Upper lobe of left lung (tissue), 6 donors: ENCODE results near the gene DHRS1. TPM values are rescaled to one million over a fixed set of nuclear protein-coding genes. Genes with fewer than 3 reads are reported as not detected.

Experiments used
- ATAC-seq, 2 donors: fragments of 200-7000 bp; cut with Tn5 transposase; one replicate each; pipeline ENCODE4 v1.9.1; 2022; ENCODE audit warnings: mild to moderate bottlenecking in 2 of 2, moderate library complexity in 2 of 2; ENCODE audit not compliant: low FRiP score in 2 of 2
- DNase-seq, 2 donors: peaks; one replicate each; pipeline ENCODE4 v3.0.0-alpha.2; 2019 to 2020
- H3K27ac ChIP-seq, 4 donors: fragments of 200-600 bp; sonication (generic); one replicate each; pipeline ENCODE4 v1.5.1; 2016 to 2019
- H3K27me3 ChIP-seq, 4 donors: fragments of 200-600 bp; sonication (generic); one replicate each; pipeline ENCODE4 v1.5.1; 2017 to 2019
- H3K36me3 ChIP-seq, 4 donors: fragments of 200-600 bp; sonication (generic); one replicate each; pipeline ENCODE4 v1.5.1; 2016 to 2019
- H3K4me1 ChIP-seq, 4 donors: fragments of 200-600 bp; sonication (generic); one replicate each; pipeline ENCODE4 v1.5.1; 2018 to 2019
- H3K4me3 ChIP-seq, 4 donors: fragments of 200-600 bp; sonication (generic); one replicate each; pipeline ENCODE4 v1.5.1; 2017 to 2019; ENCODE audit warnings: mild to moderate bottlenecking in 2 of 4, moderate library complexity in 1 of 4
- H3K9me3 ChIP-seq, 4 donors: fragments of 200-600 bp; sonication (generic); one replicate each; pipeline ENCODE4 v1.5.1; 2018 to 2019
- EP300 ChIP-seq, 4 donors: sonication (generic); formaldehyde crosslinking; IDR thresholded peaks; one replicate each; pipeline ENCODE4 v1.5.1; 2017; ENCODE audit warnings: antibody characterized with exemption in 4 of 4, control low read depth in 2 of 4
- POLR2A ChIP-seq, 4 donors: fragments of 450-650 bp; IDR thresholded peaks; one replicate each; pipeline ENCODE4 v1.5.1; 2016 to 2017; ENCODE audit warnings: antibody characterized with exemption in 4 of 4, mild to moderate bottlenecking in 2 of 4
- POLR2AphosphoS5 ChIP-seq, 2 donors: sonication (generic); formaldehyde crosslinking; IDR thresholded peaks; one replicate each; pipeline ENCODE4 v1.5.1; 2017; ENCODE audit warnings: antibody characterized with exemption in 2 of 2
- WGBS, 2 donors: methylation state at CpG; one replicate each; pipeline ENCODE4 v1.1.5; 2017 to 2018; 5-methylcytosine and 5-hydroxymethylcytosine counted together
- total RNA-seq, 6 donors: library from RNA; depleted of rRNA in 4 of 6; stranded (reverse); fragments of >200 nt in 4 of 6; gene quantifications; one replicate each; pipeline versions ENCODE4 v1.1.0 to v1.2.1, GENCODE V29; 2016 to 2021
- TF ChIP-seq, protein P1 (sequence below), 6 experiments: fragments of 450-650 bp in 4 of 6; fragments of 200-600 bp in 2 of 6; sonication (generic) in 2 of 6; IDR thresholded peaks; one replicate each; pipeline ENCODE4 v1.5.1; 2016 to 2019; ENCODE audit warnings: antibody characterized with exemption in 6 of 6
- donor health status: DM: no; HTN: no; CAD: no; lungs with moderate emphysema.
- donor health status: DM: no; HTN: yes; CAD: no; lungs with severe emphysema.

Gene DHRS1
- total RNA-seq, 6 donors from 2014 or later: 23.0 to 60.3 (median 32.8) TPM

DNA sequence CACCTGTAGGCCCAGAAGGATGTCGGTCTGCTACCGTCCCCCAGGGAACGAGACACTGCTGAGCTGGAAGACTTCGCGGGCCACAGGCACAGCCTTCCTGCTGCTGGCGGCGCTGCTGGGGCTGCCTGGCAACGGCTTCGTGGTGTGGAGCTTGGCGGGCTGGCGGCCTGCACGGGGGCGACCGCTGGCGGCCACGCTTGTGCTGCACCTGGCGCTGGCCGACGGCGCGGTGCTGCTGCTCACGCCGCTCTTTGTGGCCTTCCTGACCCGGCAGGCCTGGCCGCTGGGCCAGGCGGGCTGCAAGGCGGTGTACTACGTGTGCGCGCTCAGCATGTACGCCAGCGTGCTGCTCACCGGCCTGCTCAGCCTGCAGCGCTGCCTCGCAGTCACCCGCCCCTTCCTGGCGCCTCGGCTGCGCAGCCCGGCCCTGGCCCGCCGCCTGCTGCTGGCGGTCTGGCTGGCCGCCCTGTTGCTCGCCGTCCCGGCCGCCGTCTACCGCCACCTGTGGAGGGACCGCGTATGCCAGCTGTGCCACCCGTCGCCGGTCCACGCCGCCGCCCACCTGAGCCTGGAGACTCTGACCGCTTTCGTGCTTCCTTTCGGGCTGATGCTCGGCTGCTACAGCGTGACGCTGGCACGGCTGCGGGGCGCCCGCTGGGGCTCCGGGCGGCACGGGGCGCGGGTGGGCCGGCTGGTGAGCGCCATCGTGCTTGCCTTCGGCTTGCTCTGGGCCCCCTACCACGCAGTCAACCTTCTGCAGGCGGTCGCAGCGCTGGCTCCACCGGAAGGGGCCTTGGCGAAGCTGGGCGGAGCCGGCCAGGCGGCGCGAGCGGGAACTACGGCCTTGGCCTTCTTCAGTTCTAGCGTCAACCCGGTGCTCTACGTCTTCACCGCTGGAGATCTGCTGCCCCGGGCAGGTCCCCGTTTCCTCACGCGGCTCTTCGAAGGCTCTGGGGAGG is 11.3 kb upstream of the DHRS1 start, which contains the start of gene LTB4R:
Gene LTB4R (plus strand): TSS at position 857 of the 959 bp plus-strand sequence. CDS start 4,150 bp downstream, outside the sequence.
- DNase-seq: peak; percentile 83 to 95
- H3K27ac ChIP-seq: peak within 1 kb of the TSS; percentile 79 to 93 (median 91)
- WGBS, 2 donors: 1 to 50% methylated on average over 4 to 25 of the region's 99 CpGs
- ATAC-seq: peak; percentile 76 to 85
- H3K4me1 ChIP-seq: peaks cover 68 to 83% (median 76%) of the 10 kb centered on the region in 4 donors
- peaks cover 0 to 22% (median 15%) of the 10 kb centered on the region in 4 donors for H3K36me3 ChIP-seq
- peak within 1 kb of the TSS; percentile 29 to 58 (median 51) for H3K4me3 ChIP-seq
- TF ChIP-seq EP300 (IDR thresholded peaks at IDR 0.05): no peak
- TF ChIP-seq POLR2AphosphoS5 (IDR thresholded peaks at IDR 0.05): peak; percentile 40 to 50
- TF ChIP-seq, protein P1, sequence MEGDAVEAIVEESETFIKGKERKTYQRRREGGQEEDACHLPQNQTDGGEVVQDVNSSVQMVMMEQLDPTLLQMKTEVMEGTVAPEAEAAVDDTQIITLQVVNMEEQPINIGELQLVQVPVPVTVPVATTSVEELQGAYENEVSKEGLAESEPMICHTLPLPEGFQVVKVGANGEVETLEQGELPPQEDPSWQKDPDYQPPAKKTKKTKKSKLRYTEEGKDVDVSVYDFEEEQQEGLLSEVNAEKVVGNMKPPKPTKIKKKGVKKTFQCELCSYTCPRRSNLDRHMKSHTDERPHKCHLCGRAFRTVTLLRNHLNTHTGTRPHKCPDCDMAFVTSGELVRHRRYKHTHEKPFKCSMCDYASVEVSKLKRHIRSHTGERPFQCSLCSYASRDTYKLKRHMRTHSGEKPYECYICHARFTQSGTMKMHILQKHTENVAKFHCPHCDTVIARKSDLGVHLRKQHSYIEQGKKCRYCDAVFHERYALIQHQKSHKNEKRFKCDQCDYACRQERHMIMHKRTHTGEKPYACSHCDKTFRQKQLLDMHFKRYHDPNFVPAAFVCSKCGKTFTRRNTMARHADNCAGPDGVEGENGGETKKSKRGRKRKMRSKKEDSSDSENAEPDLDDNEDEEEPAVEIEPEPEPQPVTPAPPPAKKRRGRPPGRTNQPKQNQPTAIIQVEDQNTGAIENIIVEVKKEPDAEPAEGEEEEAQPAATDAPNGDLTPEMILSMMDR (IDR thresholded peaks at IDR 0.05): peak; percentile 21 to 89 (median 76)
- TF ChIP-seq POLR2A (IDR thresholded peaks at IDR 0.05): peak in 1 of 4 donors; percentile 67
- H3K27me3 ChIP-seq: no peaks in the 10 kb centered on the region
- no peaks in the 10 kb centered on the region for H3K9me3 ChIP-seq

DNA sequence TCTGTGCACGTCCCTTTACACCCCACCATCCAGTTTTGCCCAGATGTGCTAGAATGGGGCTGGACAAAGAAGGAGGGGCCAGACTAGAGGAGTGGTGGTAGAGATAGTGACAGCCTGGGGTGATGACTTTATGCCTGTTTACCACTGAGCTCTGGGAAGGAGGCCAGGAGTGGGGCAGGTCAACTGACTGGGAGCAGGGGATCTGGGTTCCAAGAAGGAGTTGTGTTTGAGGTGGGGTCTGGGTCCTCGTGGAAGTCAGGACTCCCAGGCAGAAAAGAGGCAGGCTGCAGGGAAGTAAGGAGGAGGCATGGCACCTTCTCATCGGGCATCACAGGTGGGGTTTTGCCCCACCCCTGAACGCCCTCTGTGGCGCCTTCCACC is 10.7 kb upstream of the DHRS1 start:
- TF ChIP-seq EP300 (IDR thresholded peaks at IDR 0.05): no peak
- TF ChIP-seq POLR2AphosphoS5 (IDR thresholded peaks at IDR 0.05): no peak
- TF ChIP-seq, protein P1 (IDR thresholded peaks at IDR 0.05): no peak
- no peak for TF ChIP-seq POLR2A (IDR thresholded peaks at IDR 0.05)
- no peak for DNase-seq
- no peaks in the 10 kb centered on the region for H3K9me3 ChIP-seq
- H3K4me3 ChIP-seq: peak overlapping the region; percentile 29 to 58 (median 51)
- H3K27ac ChIP-seq: peak overlapping the region; percentile 79 to 93 (median 91)
- ATAC-seq: no peak
- H3K27me3 ChIP-seq: no peaks in the 10 kb centered on the region
- peaks cover 61 to 76% (median 70%) of the 10 kb centered on the region in 4 donors for H3K4me1 ChIP-seq
- 30 to 65% methylated on average over 1 to 5 of the region's 5 CpGs for WGBS, 2 donors
- H3K36me3 ChIP-seq: peaks cover 4 to 29% (median 22%) of the 10 kb centered on the region in 4 donors

DNA sequence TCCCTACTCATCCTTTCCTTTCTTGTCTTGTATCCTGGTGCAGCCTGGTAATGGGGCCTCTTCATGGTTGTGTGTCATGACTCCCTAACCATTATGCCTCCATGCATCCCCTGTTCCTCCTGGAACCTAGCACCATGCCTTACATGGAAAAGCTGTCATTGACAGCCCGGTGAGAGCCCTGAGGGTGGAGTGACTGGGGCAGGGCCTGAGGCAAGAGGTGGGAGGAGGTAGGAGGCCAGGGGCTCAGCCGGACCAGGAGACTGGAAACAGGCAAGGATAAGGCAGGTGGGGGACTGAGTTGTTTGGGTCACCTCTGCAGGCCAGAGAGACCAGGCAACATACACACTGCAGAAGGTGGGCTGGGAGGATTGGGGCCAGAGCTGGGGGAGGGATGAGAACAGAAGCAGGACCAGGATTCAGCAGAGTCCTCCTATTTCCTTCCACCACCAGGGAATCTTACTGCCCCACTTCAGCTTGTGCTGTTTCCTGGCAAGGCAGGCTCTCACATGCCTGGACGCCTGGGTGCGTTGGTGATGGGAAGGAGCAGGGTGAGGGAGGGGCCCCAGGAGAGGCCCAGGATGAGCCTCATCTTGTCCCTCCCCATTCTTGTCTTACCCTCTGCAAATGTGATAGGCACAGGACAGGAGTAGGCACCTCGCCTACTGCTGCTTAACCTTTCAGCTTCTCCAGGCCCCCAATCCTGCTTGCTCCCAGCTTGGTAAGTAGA is 10.1 kb upstream of the DHRS1 start, which contains the start of gene LTB4R2:
Gene LTB4R2 (plus strand): TSS at position 603 of the 727 bp plus-strand sequence. CDS start 525 bp downstream, outside the sequence.
- Histone ChIP-seq H3K27ac (peak within 1 kb of the TSS; percentile 79 to 93 (median 91)), H3K9me3 (no peaks in the 10 kb centered on the region), H3K4me1 (peaks cover 56 to 71% (median 65%) of the 10 kb centered on the region in 4 donors), H3K4me3 (peak within 1 kb of the TSS; percentile 29 to 58 (median 51)), H3K27me3 (no peaks in the 10 kb centered on the region), H3K36me3 (peaks cover 10 to 35% (median 27%) of the 10 kb centered on the region in 4 donors)
- ATAC-seq (no peak), DNase-seq (no peak)
- WGBS, 2 donors: 66 to 84% methylated on average over 5 of the region's 5 CpGs
- TF ChIP-seq POLR2AphosphoS5 (IDR thresholded peaks at IDR 0.05) (no peak), EP300 (IDR thresholded peaks at IDR 0.05) (no peak), POLR2A (IDR thresholded peaks at IDR 0.05) (no peak)
- TF ChIP-seq, protein P1 (IDR thresholded peaks at IDR 0.05): no peak

DNA sequence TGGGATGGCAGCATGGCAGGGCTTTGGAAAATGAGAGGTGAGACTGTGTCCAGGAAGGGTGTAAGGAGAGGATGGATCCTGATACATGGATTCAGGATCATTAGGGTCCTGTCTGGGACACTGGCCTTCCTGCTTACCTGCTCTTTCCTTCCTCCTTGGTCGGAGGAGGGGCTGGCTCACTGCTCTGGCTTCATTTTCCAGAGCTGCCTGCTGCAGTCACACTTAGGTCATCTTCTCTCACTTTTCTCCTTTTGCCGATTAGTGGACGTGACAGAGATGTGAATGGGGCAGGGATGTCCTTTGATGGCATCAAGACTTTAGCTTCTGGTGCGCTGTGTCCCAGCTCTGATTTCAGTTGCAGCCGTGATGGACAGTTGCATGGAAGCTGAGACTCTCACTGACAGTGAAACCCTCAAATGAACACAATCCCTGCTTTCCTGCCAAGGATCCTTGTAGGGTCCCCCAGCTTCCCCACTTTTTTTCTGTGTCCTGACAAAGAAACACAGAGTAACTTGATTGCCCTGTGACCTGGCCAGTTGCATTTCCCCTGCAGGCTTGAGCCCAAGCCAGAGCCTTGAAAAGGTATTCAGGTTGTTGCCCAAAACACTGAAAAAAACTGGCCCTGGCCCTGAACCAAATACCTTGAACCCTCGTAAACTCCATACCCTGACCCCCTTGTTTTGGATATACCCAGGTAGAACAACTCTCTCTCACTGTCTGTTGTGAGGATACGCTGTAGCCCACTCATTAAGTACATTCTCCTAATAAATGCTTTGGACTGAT is 9.0 kb upstream of the DHRS1 start:
- H3K36me3 ChIP-seq: peaks cover 16 to 46% (median 39%) of the 10 kb centered on the region in 4 donors
- peaks cover 45 to 59% (median 54%) of the 10 kb centered on the region in 4 donors for H3K4me1 ChIP-seq
- no peaks in the 10 kb centered on the region for H3K27me3 ChIP-seq
- TF ChIP-seq, protein P1 (IDR thresholded peaks at IDR 0.05): peak in 1 of 6 experiments; percentile 67
- TF ChIP-seq EP300 (IDR thresholded peaks at IDR 0.05): no peak
- WGBS, 2 donors: 81 to 86% methylated on average over 7 of the region's 7 CpGs
- H3K9me3 ChIP-seq: no peaks in the 10 kb centered on the region
- H3K27ac ChIP-seq: peak overlapping the region in 1 of 4 donors; percentile 40
- no peak overlapping the region for H3K4me3 ChIP-seq
- no peak for DNase-seq
- no peak for ATAC-seq
